Mammary epithelial cell (primary cell): ENCODE measurements around the gene GRM4.

ENCODE experiments used
- EZH2 ChIP-seq: IDR thresholded peaks from 2 replicates; pipeline ENCODE4 v1.6.1; 2012; ENCODE audit warnings: low read length, inconsistent platforms, borderline replicate concordance
- TF ChIP-seq, protein P1 (sequence below), 2 donors: IDR thresholded peaks in 1 of 2; conservative IDR thresholded peaks in 1 of 2; 2 replicates each; pipeline ENCODE4 v1.5.1; 2011 to 2012; ENCODE audit warnings: inconsistent platforms in 2 of 2, low read length in 2 of 2, mild to moderate bottlenecking in 2 of 2, control low read depth in 1 of 2, low read depth in 1 of 2; ENCODE audit not compliant: insufficient read depth in 1 of 2; ENCODE audit errors: extremely low read depth in 1 of 2

DNA sequence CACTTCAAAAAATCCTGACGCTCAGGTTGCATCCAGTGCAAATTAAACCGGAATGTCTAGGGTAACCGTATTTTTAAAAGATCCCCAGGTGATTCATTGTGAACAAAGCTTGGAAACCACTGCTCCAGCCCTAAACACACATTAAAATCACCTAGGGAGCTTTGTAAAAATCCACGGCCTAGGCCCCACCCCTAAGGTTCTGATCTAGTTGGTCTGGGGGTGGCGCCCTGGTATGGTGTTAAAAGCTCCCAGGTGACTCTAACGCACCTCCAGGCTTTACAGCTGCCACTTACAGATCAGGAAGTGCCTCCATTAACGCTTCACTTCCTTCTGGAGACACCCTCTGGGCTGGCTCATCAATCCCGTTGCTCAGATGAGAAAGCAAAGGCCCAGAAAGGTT is 92.2 kb downstream of the GRM4 start:
- TF ChIP-seq, protein P1, sequence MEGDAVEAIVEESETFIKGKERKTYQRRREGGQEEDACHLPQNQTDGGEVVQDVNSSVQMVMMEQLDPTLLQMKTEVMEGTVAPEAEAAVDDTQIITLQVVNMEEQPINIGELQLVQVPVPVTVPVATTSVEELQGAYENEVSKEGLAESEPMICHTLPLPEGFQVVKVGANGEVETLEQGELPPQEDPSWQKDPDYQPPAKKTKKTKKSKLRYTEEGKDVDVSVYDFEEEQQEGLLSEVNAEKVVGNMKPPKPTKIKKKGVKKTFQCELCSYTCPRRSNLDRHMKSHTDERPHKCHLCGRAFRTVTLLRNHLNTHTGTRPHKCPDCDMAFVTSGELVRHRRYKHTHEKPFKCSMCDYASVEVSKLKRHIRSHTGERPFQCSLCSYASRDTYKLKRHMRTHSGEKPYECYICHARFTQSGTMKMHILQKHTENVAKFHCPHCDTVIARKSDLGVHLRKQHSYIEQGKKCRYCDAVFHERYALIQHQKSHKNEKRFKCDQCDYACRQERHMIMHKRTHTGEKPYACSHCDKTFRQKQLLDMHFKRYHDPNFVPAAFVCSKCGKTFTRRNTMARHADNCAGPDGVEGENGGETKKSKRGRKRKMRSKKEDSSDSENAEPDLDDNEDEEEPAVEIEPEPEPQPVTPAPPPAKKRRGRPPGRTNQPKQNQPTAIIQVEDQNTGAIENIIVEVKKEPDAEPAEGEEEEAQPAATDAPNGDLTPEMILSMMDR (conservative IDR thresholded peaks at IDR 0.05 in 1 of 2, IDR thresholded peaks at IDR 0.05 in 1 of 2; ENCODE audit: extremely low read depth in 1 of 2, insufficient read depth in 1 of 2, low read depth in 1 of 2, low read length in 2 of 2) = no peak
- no peak for TF ChIP-seq EZH2
